Hematopoietic multipotent progenitor cell treated with erythropoietin and hydrocortisone succinate and interleukin-3 and kit ligand, for 17 days (in vitro differentiated cells): Measurements from ENCODE around the gene CSNK2A1.
"Not testable (repeated sequence)": the region's sequence is repeated elsewhere in the genome, so short reads cannot be mapped to it uniquely, and the experiment has no call there.

ENCODE experiments used
- DNase-seq: peaks from one replicate; pipeline ENCODE4 v3.0.0-alpha.2; 2015; ENCODE audit warnings: low spot score

CSNK2A1 gene

GRCh38 chr20:483815-484644 is 59.6 kb downstream of the CSNK2A1 start:
- no peak for DNase-seq

GRCh38 chr20:481167-481566 is 62.4 kb downstream of the CSNK2A1 start:
- no peak for DNase-seq

- DNase-seq = no peak
Measured at GRCh38 chr20:480044-480443, 63.5 kb downstream of the CSNK2A1 start.

GRCh38 chr20:479487-479886 is 64.1 kb downstream of the CSNK2A1 start:
- no peak for DNase-seq

DNA sequence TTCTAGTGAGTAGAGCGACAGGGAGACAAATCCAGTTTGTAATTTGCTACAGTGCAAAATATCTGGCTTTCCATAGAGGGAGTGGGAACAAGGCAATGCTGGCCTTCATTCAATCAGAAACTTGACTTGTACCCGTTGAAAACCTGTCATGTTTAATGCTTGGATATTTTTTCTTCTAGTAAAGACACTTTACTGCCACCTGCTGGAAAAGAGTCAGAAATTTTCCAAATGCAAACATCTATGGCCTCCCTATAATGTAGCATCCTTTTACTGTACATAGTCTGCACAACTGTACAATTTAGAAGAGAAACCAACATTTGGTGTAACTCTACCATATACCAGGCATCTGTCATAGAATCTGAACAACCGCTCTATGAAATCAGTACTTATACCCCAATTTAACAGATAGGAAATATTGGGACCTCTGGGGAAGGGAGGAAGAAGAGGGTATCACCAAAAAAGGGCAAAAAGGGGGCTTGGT is 64.6 kb downstream of the CSNK2A1 start:
- DNase-seq = peak; percentile 88

DNA sequence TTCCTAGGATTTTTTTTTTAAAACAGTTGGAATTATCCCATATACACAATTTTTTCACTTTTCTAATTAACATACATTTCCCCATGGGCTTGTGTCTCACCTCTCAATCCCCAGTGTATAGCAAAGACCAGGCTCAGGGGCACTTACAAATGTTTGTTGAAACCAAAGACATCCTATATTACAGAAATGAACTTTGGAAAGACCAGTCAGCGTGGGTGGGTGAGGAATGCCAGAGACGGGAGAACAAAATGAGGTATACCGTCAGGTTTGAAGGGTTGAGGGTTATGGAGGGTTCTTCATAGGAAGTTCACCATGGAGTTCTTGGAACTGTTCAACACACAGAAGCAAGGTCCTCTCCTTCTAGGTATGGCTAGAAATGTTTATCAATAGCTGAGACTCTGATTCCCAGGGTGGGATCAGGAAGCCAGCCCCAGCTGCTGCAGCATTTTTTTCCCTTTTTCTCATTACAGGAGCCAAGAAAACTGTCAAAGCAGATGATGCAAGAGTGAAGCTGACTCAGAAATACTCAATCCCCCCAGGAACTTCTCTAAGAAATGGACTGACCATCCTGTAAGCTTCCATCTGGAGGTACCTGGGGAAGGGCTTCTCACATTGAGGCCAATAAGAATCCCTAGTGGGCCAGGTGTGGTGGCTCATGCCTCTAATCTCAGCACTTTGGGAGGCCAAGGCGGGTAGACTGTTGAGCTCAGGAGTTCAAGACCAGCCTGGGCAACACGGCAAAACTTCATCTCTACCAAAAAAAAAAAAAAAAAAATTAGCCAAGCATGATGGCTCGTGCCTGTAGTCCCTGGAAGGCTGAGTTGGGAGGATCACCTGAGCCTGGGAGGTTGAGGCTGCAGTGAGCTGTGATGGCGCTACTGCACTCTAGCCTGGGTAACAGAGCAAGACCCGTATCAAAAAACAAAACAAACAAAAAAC is 65.3 kb downstream of the CSNK2A1 start:
- DNase-seq = no peak

- DNase-seq = not testable (repeated sequence)
Measured at GRCh38 chr20:476561-477249, 66.9 kb downstream of the CSNK2A1 start.

DNA sequence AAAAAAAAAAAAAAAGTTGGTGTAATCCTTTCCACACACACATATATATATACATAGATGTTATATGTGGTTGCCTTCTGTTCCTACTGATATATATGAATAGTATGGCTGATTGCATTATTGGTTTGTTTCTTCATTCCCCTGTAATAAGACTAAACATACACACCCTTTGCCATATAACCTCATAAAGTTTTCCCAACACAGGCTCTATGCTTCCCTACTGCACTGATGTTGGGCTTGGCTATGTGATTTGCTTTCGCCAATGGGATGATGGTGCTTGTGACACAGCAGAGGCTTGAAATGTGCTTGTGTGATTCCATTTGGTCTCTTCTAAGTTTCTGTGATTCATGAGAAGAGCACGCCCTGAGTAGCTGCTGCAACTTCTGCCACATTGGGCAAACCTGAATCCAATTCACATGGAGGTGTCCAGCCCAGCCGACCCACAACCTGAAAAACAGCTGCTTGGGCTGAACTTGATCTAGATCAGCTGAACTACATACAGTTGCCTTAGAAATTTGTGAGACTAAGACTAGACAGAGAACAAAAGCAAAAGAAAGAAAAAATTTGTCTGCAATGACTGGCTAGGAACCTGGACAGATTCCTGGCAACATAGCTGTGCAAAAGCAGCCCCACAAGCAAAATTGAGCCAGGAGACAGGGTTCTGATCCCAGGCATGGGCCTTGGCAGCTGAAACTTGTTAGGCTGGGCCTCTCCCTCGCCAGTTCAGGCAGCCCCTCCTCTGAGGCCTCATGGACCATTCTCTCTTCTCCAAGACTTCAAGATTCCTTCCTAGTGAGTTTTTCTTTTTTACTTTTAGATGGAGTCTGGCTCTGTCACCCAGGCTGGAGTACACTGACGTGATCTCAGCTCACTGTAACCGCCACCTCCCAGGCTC is 67.9 kb downstream of the CSNK2A1 start:
- no peak for DNase-seq

DNA sequence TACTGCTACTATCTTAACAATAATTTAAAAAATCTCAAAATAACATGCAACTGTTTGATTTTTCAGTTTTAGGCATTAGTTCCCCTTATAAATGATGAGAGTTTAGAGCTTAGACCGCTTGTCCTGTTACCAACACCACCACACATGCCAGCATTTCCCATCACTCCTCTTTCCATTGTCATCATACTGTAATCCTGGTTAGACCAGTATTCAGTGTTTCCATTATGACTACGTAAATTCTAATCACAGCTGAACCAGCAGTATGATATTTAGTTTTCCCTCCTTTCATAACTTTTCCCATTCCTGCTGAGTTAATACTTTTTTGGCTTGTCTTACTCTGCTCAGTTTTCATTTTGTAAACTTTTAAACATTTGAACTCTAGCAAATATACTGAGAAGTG is 69.0 kb downstream of the CSNK2A1 start:
- DNase-seq = no peak

GRCh38 chr20:472889-473292 is 70.7 kb downstream of the CSNK2A1 start:
- no peak for DNase-seq

DNA sequence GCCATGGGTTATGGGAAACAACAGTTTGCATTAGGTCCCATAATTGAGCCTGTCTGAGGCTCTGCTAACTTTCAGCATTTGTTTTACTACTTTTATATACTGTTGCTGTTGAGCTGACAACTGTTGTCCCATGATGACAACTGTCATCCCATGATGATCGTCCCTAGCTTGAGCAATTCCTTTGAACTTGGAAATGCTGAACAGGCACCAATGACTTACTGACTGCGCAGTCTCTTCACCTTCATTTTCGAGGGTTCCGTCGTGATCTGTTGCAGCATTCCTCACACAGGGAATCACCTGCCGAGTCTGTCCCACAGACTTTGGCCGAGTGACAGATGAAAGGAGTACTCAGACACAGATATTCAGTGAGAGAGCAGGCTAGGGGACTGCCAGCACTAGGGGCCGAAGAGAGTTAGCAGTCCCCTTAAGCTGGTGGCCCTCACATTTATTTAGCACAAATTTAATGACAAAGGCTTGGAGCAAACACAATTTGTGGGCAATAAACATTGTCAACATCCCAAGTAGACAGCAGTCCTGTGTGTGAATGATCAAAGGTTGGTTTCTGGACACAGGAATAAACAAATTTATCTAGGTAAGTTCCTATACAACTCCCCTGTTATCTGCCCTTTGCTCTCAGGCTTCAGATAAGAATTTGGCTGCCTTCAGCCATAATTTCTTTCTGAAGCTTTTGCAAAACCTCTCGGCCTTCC is 71.3 kb downstream of the CSNK2A1 start:
- DNase-seq = no peak

GRCh38 chr20:469746-470490 is 73.7 kb downstream of the CSNK2A1 start:
- no peak for DNase-seq

- no peak for DNase-seq
Measured at GRCh38 chr20:467755-468154, 75.8 kb downstream of the CSNK2A1 start.

DNA sequence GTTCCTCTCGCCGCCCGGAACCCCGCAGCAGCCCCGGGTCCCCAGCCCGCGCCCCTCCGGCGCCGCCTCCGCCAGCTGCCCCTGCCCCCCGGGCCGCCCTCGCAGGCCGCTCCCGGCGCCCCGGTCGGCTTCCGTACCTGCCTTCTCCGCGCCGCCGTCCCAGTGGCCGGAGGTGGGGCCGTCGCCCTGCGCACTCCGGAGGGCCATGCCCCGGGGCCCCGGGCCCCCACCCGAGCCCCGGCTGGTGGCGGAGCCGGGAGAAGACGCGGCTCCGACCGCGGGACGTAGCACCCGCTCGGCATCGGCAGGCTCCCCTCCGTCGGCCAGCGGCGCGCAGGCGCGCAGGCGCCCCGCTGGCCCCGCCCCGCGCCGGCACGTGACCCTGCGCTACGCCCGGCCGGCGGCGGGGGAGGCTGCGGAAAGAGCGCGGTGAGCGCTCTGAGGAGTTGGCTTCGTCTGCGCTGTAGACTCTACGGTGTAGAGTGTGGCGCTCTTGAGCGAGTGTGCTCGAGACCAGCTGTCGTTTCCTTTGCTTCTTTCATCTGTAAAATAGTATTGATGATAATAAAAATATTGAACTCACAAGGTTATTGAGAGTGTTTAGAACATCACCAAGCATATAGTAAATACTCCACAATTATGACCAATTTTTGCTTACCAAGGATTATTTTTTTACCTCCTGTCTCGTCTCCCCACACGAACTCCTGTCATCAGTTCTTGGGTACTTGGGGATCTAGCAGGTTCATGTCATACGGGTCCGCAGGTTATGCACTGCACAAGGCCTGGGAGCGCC is 81.2 kb downstream of the CSNK2A1 start, which contains the start of gene TBC1D20:
TSS of gene TBC1D20 (minus strand) at position 335 of the 793 bp plus-strand sequence. CDS start at position 207, 128 bp downstream.
- peak; percentile 93 for DNase-seq

DNA sequence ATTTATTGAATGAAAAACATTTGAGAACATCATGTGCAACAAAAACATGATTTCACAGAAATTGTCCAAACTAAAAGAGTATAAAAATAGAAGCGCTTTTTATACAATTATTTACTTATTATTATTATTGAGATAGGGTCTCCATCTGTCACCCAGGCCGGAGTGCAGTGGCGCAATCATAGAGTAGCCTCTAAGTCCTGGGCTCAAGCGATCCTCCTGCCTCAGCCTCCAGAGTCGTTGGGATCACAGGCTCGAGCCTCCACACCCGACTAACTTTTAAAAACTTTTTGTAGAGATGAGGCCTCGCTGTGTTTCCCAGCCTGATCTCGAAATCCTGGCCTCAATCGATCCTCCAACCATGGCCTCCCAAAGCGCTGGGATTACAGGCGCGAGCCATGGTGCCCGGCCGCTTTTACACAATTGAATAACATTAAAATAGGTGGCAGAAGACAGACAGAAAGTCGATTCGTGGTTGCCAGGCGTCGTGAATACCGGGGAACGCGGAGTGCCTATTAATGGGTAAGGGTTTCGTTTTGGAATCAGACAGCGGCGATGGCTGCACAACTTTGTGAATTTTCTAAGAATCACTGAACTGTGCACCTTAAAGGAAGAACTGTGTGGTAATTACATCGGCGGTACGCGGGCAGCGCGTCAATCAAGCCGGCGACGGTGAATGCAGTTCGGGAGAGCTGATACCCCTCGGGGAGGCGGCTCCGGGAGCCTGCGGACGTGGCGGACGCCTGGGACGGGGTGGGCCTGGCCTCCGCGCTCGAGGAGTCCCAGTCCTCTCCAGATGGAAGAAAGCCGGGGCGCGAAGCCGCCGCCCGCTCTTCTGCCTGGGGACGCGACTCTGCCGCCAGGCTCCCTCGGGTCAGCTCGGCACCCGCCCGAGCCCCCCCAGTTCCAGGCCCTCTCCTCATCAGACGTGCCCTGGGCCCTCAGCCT is 82.1 kb downstream of the CSNK2A1 start:
- DNase-seq = peak; percentile 62

GRCh38 chr20:460707-461106 is 82.9 kb downstream of the CSNK2A1 start:
- DNase-seq = peak; percentile 71

- DNase-seq = peak; percentile 90
Measured at GRCh38 chr20:460180-460579, 83.4 kb downstream of the CSNK2A1 start.

DNA sequence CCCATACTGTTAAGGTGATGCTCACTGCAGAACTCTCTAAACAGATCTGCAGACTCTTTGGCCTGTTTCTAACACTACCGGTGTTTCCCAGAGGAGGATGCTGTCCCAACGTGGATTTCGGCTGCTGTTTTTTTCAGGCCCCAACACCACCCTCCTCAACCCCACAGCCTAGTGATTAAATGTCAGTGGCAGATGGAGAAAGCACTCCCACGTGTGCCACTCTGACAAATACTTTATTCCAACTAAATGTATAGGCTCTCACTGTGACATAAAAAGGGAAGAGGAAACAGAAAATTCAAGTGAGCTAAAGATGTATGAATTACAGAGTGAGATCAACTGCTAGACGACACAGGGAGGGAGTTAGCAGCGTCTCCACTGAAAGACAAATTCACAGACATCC is 84.8 kb downstream of the CSNK2A1 start:
- no peak for DNase-seq
